ENCODE measurements around the gene TTC31. TPM values are rescaled to one million over a fixed set of nuclear protein-coding genes. Genes with fewer than 3 reads are reported as not detected.
A peak's percentile ranks its signal among the peaks of the same experiment; 100 is the strongest.

Gene TTC31
- total and polyA plus RNA-seq, 5 donors: 11.3 to 12.3 (median 11.8) TPM

- 34% methylated on average over 11 of the region's 11 CpGs for WGBS
- intact Hi-C loops (cut with DNase I): no loop called here
- no peak overlapping the region for H3K4me3 ChIP-seq (ENCODE audit: low read length)
- H3K27ac ChIP-seq (ENCODE audit: low read length): no peak overlapping the region
- no peak for ATAC-seq
- H3K27me3 ChIP-seq (ENCODE audit: control insufficient read depth, insufficient read depth): no peaks in the 10 kb centered on the region
- DNase-seq: peak in 1 of 3 donors; percentile 9
- peaks cover 9% of the 10 kb centered on the region for H3K4me1 ChIP-seq (ENCODE audit: control insufficient read depth, insufficient read depth, low read length)
- no peaks in the 10 kb centered on the region for H3K9me3 ChIP-seq (ENCODE audit: control insufficient read depth, low read length)
Measured at GRCh38 chr2:74511104-74511989, 28.5 kb downstream of the TTC31 start.

DNA sequence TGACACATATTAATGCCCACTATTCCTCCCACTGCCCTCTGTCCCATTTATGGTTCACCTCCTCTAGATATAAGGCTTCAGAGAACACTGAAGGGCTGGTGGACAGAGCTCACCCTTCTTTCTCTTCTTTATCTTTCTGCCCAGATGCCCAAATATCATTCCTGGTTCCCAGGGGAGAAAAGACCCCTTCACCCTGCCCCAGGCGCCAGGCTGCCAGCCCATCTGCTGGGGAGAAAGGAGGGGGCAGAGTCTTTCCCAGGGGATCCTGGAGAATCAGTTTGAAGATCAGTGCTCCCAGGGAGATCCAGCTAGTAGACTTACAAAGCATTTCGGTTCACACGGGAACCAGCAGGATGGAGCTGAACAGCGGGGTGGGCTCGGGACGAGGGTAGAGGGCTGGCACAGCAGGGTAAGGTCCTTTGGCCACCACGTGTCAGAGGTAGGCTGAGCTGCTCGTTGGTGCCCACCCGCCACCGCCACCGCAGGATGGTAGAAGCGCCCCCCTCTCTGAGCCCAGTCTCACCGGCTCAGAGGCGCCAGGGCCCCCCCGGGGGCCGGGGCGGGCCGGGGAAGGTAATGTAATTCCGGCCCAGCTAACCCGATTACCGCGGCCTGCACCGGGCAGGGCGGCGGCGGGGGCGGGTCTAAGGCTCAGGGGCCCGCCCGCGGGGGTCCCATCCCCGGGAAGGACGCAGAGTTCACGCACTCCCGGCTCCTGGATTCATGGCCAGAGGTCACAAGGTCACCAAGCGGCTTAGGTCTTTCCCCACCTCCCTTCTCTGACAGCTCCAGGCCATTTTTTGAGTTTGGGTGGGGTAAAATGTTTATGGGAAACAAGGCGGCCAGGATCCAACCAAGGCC, 30.1 kb downstream of the TTC31 start:
- H3K4me1 ChIP-seq (ENCODE audit: control insufficient read depth, insufficient read depth, low read length): peaks cover 4% of the 10 kb centered on the region
- intact Hi-C loops (cut with DNase I): no loop called here
- H3K27me3 ChIP-seq (ENCODE audit: control insufficient read depth, insufficient read depth): no peaks in the 10 kb centered on the region
- no peak overlapping the region for H3K27ac ChIP-seq (ENCODE audit: low read length)
- DNase-seq: peak in 1 of 3 donors; percentile 23
- no peaks in the 10 kb centered on the region for H3K9me3 ChIP-seq (ENCODE audit: control insufficient read depth, low read length)
- 8% methylated on average over 36 of the region's 36 CpGs for WGBS
- no peak for ATAC-seq
- H3K4me3 ChIP-seq (ENCODE audit: low read length): no peak overlapping the region

DNA sequence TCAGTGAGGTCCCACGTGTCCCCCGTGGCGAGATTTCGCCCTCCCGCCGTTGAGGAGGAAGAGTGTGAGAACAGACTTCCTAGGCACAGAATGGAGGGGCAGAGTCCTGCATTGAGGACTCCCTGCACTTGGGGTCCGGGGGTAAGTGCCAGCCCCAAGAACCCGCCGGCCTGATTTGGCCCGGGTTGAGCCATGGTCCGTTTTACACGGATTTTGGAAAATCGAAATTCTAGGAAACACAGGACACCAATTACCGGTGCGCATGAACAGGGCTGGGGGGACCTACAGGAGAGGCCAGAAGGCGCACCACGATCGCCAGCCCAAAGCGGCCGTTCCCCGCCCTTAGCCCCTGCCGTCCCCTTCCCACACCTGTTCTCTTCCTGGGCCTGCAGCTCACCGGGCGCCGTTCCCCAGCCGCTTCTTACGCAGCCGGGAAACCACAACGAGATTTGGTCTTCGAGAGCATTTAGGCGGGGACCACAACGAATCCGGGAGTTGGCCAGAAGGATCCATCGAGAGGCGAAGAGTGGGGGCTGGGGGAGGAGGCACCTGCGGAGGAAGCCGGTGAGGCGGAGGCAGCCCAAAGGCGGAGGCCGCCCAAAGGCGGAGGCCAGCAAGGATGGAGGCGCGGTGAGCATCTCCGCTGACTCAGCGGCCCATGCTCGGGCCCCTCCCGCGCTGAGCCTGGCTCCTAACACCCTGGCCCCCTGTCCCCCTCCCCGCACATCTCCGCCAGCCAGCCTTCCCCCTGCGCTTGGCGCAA, 30.9 kb downstream of the TTC31 start:
- H3K4me3 ChIP-seq (ENCODE audit: low read length): no peak overlapping the region
- intact Hi-C loops (cut with DNase I): no loop called here
- H3K4me1 ChIP-seq (ENCODE audit: control insufficient read depth, insufficient read depth, low read length): peaks cover 2% of the 10 kb centered on the region
- no peaks in the 10 kb centered on the region for H3K9me3 ChIP-seq (ENCODE audit: control insufficient read depth, low read length)
- peak in 1 of 3 donors; percentile 36 for DNase-seq
- 5% methylated on average over 52 of the region's 52 CpGs for WGBS
- ATAC-seq: no peak
- H3K27ac ChIP-seq (ENCODE audit: low read length): no peak overlapping the region
- no peaks in the 10 kb centered on the region for H3K27me3 ChIP-seq (ENCODE audit: control insufficient read depth, insufficient read depth)

GRCh38 chr2:74514368-74515270, 31.7 kb downstream of the TTC31 start, which contains the start of gene TLX2:
Gene TLX2, plus strand, starts transcription at chr2:74514450. Its CDS starts 357 bp downstream, at chr2:74514807.
- WGBS: 4% methylated on average over 82 of the region's 82 CpGs
- no peaks in the 10 kb centered on the region for H3K9me3 ChIP-seq (ENCODE audit: control insufficient read depth, low read length)
- no peaks in the 10 kb centered on the region for H3K27me3 ChIP-seq (ENCODE audit: control insufficient read depth, insufficient read depth)
- peak in 1 of 3 donors; percentile 44 for DNase-seq
- no peak within 1 kb of the TSS for H3K27ac ChIP-seq (ENCODE audit: low read length)
- intact Hi-C loops (cut with DNase I): no loop called here
- H3K4me3 ChIP-seq (ENCODE audit: low read length): no peak within 1 kb of the TSS
- no peak for ATAC-seq
- H3K4me1 ChIP-seq (ENCODE audit: control insufficient read depth, insufficient read depth, low read length): peaks cover 2% of the 10 kb centered on the region

DNA sequence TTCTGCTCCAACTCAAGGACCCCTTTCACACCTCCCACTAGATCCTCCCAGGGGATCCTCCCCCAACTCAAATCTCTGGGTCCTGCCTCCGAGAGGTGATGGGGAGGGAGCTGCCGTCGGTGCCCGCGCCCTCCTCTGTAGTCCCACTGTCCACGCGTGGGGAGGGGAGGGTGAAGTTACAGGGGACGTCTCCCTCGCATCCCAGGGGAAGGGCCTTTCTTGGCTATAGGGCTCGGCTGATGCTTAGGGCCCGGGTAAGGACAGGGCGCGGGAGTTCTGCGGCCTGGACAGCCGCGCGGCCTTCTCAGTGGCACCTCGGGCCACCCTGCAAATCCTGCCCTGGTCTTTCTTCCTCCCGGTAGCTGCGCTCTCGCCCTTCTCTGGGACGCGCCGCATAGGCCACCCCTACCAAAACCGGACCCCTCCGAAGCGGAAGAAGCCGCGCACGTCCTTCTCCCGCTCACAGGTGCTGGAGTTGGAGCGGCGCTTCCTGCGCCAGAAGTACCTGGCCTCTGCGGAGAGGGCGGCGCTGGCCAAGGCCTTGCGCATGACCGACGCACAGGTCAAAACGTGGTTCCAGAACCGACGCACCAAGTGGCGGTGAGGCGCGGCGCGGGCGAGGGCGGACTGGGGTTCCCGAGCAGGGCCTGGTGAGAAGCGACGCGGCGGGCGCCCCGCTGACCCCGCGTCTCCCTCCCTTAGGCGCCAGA, 32.5 kb downstream of the TTC31 start:
- Histone ChIP-seq H3K9me3 (ENCODE audit: control insufficient read depth, low read length) (no peaks in the 10 kb centered on the region), H3K27ac (ENCODE audit: low read length) (no peak overlapping the region), H3K4me3 (ENCODE audit: low read length) (peak overlapping the region; percentile 12), H3K4me1 (ENCODE audit: control insufficient read depth, insufficient read depth, low read length) (peaks cover 2% of the 10 kb centered on the region), H3K27me3 (ENCODE audit: control insufficient read depth, insufficient read depth) (no peaks in the 10 kb centered on the region)
- intact Hi-C loops (cut with DNase I): no loop called here
- WGBS: 5% methylated on average over 60 of the region's 60 CpGs
- DNase-seq (peak in 1 of 3 donors; percentile 25), ATAC-seq (peak in 1 of 2 donors; percentile 15)

DNA sequence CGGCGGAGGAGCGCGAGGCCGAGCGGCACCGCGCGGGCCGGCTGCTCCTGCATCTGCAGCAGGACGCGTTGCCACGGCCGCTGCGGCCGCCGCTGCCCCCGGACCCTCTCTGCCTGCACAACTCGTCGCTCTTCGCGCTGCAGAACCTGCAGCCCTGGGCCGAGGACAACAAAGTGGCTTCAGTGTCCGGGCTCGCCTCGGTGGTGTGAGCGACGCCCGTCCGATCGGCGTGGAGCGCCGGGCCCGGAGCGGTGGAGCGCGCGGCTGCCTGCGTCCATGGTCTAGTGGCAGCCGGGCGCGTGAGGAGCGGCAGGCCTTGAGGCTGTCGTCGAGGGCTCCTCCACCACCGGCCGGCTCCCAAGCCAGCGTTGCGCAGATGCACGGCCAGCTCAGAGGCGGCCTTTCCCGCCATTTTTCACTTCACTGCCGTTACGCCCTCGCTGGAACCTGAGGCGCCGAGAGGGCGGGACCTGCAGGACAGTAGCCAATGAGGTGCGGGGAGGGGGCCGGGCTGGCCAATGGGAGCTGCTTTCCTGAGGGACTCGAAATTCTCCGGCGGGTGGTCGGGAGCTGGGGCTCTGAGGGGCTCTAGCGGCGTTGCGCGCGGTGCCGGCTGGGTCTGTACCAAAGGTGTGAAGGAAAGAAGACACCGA, 33.2 kb downstream of the TTC31 start:
- Histone ChIP-seq H3K4me1 (ENCODE audit: control insufficient read depth, insufficient read depth, low read length) (peaks cover 2% of the 10 kb centered on the region), H3K9me3 (ENCODE audit: control insufficient read depth, low read length) (no peaks in the 10 kb centered on the region), H3K27me3 (ENCODE audit: control insufficient read depth, insufficient read depth) (no peaks in the 10 kb centered on the region), H3K27ac (ENCODE audit: low read length) (no peak overlapping the region), H3K4me3 (ENCODE audit: low read length) (peak overlapping the region; percentile 12)
- 2% methylated on average over 72 of the region's 72 CpGs for WGBS
- intact Hi-C loops (cut with DNase I): no loop called here
- peak; percentile 80 to 84 for ATAC-seq
- peak; percentile 69 to 89 (median 86) for DNase-seq

GRCh38 chr2:74516650-74517049, 33.8 kb downstream of the TTC31 start:
- H3K4me3 ChIP-seq (ENCODE audit: low read length): no peak overlapping the region

GRCh38 chr2:74522516-74522915, 39.6 kb downstream of the TTC31 start:
- DNase-seq (no peak), ATAC-seq (no peak)
- intact Hi-C loops (cut with DNase I): no loop called here
- Histone ChIP-seq H3K27ac (ENCODE audit: low read length) (no peak overlapping the region), H3K4me3 (ENCODE audit: low read length) (no peak overlapping the region), H3K27me3 (ENCODE audit: control insufficient read depth, insufficient read depth) (no peaks in the 10 kb centered on the region), H3K9me3 (ENCODE audit: control insufficient read depth, low read length) (no peaks in the 10 kb centered on the region), H3K4me1 (ENCODE audit: control insufficient read depth, insufficient read depth, low read length) (no peaks in the 10 kb centered on the region)
- WGBS: 72% methylated on average over 3 of the region's 3 CpGs

More at GRCh38 chr2:74516650-74517049, 33.8 kb downstream of the TTC31 start:
- no peak for DNase-seq
- Histone ChIP-seq H3K27ac (ENCODE audit: low read length) (no peak overlapping the region), H3K4me1 (ENCODE audit: control insufficient read depth, insufficient read depth, low read length) (peaks cover 2% of the 10 kb centered on the region), H3K9me3 (ENCODE audit: control insufficient read depth, low read length) (no peaks in the 10 kb centered on the region), H3K27me3 (ENCODE audit: control insufficient read depth, insufficient read depth) (no peaks in the 10 kb centered on the region)
- intact Hi-C loops (cut with DNase I): no loop called here
- ATAC-seq: no peak
- WGBS: 65% methylated on average over 13 of the region's 13 CpGs

DNA sequence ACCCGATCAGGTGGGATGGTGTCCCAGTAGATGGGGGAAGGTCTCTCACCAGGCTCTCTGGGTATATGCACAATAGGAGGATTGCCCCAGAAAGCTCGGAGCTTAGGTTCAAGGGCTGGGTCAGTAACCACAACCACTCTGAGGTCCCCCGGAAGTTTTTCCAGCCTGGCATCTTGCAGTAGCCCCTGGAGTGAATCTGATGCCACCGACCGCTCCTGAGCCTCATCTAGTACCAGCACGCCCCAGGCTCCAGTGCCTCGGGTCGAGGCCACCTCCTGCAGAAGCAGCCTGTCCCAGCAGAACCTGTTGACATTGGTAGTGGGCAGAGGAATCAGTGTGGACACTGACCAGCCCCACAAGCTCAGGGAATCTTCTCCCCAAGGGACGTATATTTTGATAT, 41.1 kb downstream of the TTC31 start:
- ATAC-seq (no peak), DNase-seq (no peak)
- WGBS: 86% methylated on average over 9 of the region's 9 CpGs
- H3K9me3 ChIP-seq (ENCODE audit: control insufficient read depth, low read length): no peaks in the 10 kb centered on the region
- no peak overlapping the region for H3K27ac ChIP-seq (ENCODE audit: low read length)
- no peaks in the 10 kb centered on the region for H3K27me3 ChIP-seq (ENCODE audit: control insufficient read depth, insufficient read depth)
- intact Hi-C loops (cut with DNase I): no loop called here
- no peaks in the 10 kb centered on the region for H3K4me1 ChIP-seq (ENCODE audit: control insufficient read depth, insufficient read depth, low read length)
- no peak overlapping the region for H3K4me3 ChIP-seq (ENCODE audit: low read length)
